Bronchial epithelial cell (primary cell): ENCODE measurements around the gene FAM3A. TPM values are rescaled to one million over a fixed set of nuclear protein-coding genes. Genes with fewer than 3 reads are reported as not detected.
"Not testable (repeated sequence)": the region's sequence is repeated elsewhere in the genome, so short reads cannot be mapped to it uniquely, and the experiment has no call there.

Experiments used
- DNase-seq: peaks from one replicate; pipeline ENCODE4 v3.0.0-alpha.2; 2010; ENCODE audit warnings: low read depth
- FAIRE-seq: peaks from 2 replicates; lab custom pipeline; 2011; peaks lifted over from hg19 to GRCh38; lab: Jason Lieb, UNC
- H3K27me3 ChIP-seq: 2 replicates; pipeline ENCODE4 v1.5.1; 2011; ENCODE audit warnings: low read length; ENCODE audit not compliant: control insufficient read depth, insufficient read depth
- H3K36me3 ChIP-seq: 2 replicates; pipeline ENCODE4 v1.5.1; 2011; ENCODE audit warnings: low read length; ENCODE audit not compliant: control insufficient read depth, insufficient read depth
- H3K4me3 ChIP-seq: 2 replicates; pipeline ENCODE4 v1.5.1; 2011; ENCODE audit warnings: mild to moderate bottlenecking, low read depth, low read length, control low read depth
- CTCF ChIP-seq: IDR thresholded peaks from 2 replicates; pipeline ENCODE4 v1.5.1; 2011; ENCODE audit warnings: mild to moderate bottlenecking, moderate library complexity, low read length, control low read depth, inconsistent platforms; ENCODE audit not compliant: insufficient read depth, severe bottlenecking
- total RNA-seq: library from RNA; depleted of rRNA; stranded (reverse); fragments of >200 nt; gene quantifications from 2 replicates; pipeline ENCODE4 v1.2.1, GENCODE V29; 2014

Gene FAM3A
- total RNA-seq, result 33.2 and 36.6 TPM in 2 replicates

- no peak for FAIRE-seq
- peak; percentile 64 for DNase-seq
- TF ChIP-seq CTCF, result no peak
- H3K4me3 ChIP-seq, result peak within 1 kb of the TSS; percentile 61
- H3K36me3 ChIP-seq, result no peaks in the 10 kb centered on the region
- H3K27me3 ChIP-seq, result no peaks in the 10 kb centered on the region
Observed at GRCh38 chrX:154515966-154516655, at the start of gene FAM3A. TSS of gene FAM3A (minus strand) at chrX:154516232. CDS start at chrX:154515772, 460 bp downstream.

GRCh38 chrX:154562295-154562694 lies 46.3 kb upstream of the FAM3A start:
- not testable (repeated sequence) for H3K36me3 ChIP-seq, H3K27me3 ChIP-seq, DNase-seq, H3K4me3 ChIP-seq
- FAIRE-seq, result peak; percentile 97

- not testable (repeated sequence) for H3K27me3 ChIP-seq, H3K4me3 ChIP-seq, H3K36me3 ChIP-seq, FAIRE-seq, DNase-seq
Observed at GRCh38 chrX:154560326-154560725, 44.3 kb upstream of the FAM3A start.

- not testable (repeated sequence) for H3K36me3 ChIP-seq, DNase-seq, FAIRE-seq, H3K27me3 ChIP-seq, H3K4me3 ChIP-seq
Observed at GRCh38 chrX:154558896-154559295, 42.9 kb upstream of the FAM3A start.

- peak; percentile 92 for FAIRE-seq
- DNase-seq, H3K4me3 ChIP-seq, H3K27me3 ChIP-seq, H3K36me3 ChIP-seq: not testable (repeated sequence)
Observed at GRCh38 chrX:154558060-154558690, 42.1 kb upstream of the FAM3A start.

- not testable (repeated sequence) for H3K27me3 ChIP-seq, H3K4me3 ChIP-seq, DNase-seq
- H3K36me3 ChIP-seq, result peaks cover 12% of the 10 kb centered on the region
- FAIRE-seq, result peak; percentile 92
Observed at GRCh38 chrX:154552112-154552806, 36.2 kb upstream of the FAM3A start.

- DNase-seq (peak; percentile 81), FAIRE-seq (no peak)
- Histone ChIP-seq H3K4me3 (no peak overlapping the region), H3K27me3 (no peaks in the 10 kb centered on the region), H3K36me3 (peaks cover 12% of the 10 kb centered on the region)
- no peak for TF ChIP-seq CTCF
Observed at GRCh38 chrX:154549766-154550165, 33.7 kb upstream of the FAM3A start.

- no peak for FAIRE-seq
- Histone ChIP-seq H3K4me3 (peak overlapping the region; percentile 64), H3K36me3 (peaks cover 5% of the 10 kb centered on the region), H3K27me3 (no peaks in the 10 kb centered on the region)
- DNase-seq, result peak; percentile 31
- TF ChIP-seq CTCF, result no peak
Observed at GRCh38 chrX:154548028-154548316, 31.9 kb upstream of the FAM3A start.
